GM12864 (cell line): Measurements from ENCODE around the gene ERBB4.

Experiments used
- DNase-seq: peaks from one replicate; pipeline ENCODE4 v3.0.0-alpha.2; 2011; ENCODE audit warnings: low read depth
- H3K4me3 ChIP-seq: 2 replicates; pipeline ENCODE4 v1.5.1; 2011; ENCODE audit warnings: mild to moderate bottlenecking, low read depth, low read length, control low read depth
- TF ChIP-seq, protein P1 (sequence below): IDR thresholded peaks from 2 replicates; pipeline ENCODE4 v1.5.1; 2011; ENCODE audit warnings: low read depth, mild to moderate bottlenecking, moderate library complexity, low read length, control low read depth, inconsistent platforms; ENCODE audit errors: missing control alignments

ERBB4 gene

DNA sequence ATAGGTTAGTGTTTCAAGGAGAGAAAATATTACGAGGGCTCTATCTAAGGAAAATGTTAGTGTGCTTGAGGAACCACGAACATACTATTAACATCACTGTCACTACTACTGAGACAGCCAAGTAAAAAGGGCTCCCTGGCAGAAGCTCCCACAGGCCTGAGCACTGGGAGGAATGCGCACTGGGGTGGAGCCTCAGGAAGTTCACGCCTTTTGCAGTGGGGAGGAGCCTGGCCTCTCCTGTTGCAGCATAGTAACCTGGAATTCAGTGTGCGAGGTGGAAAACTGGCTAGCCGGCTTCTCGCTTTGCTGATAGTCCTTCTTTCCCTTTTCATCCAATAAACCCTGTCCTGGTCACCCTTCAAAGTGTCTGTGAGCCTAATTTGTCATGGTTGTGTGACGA, 250.3 kb downstream of the ERBB4 start:
- H3K4me3 ChIP-seq: no peak overlapping the region
- TF ChIP-seq, protein P1, sequence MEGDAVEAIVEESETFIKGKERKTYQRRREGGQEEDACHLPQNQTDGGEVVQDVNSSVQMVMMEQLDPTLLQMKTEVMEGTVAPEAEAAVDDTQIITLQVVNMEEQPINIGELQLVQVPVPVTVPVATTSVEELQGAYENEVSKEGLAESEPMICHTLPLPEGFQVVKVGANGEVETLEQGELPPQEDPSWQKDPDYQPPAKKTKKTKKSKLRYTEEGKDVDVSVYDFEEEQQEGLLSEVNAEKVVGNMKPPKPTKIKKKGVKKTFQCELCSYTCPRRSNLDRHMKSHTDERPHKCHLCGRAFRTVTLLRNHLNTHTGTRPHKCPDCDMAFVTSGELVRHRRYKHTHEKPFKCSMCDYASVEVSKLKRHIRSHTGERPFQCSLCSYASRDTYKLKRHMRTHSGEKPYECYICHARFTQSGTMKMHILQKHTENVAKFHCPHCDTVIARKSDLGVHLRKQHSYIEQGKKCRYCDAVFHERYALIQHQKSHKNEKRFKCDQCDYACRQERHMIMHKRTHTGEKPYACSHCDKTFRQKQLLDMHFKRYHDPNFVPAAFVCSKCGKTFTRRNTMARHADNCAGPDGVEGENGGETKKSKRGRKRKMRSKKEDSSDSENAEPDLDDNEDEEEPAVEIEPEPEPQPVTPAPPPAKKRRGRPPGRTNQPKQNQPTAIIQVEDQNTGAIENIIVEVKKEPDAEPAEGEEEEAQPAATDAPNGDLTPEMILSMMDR: no peak
- DNase-seq: no peak

DNA sequence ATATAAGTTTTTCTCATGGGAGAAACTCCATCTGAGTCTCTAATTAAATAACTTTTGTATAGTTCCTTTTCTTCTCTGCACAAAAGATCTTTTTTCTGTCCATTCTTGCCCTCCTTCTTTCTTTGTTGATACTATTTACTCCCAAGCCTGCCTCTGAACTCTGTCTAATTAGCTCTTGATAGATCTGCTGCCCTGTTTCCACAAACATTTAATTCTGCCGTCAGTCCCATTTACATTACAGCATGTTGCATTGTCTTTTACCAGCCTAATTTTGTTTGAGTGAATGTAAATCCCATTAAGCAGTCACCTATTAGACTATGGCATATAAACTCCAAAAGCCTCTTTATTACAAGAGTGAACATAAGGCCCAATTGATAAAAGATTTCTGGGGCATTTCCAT, 254.4 kb downstream of the ERBB4 start:
- TF ChIP-seq, protein P1: no peak
- no peak for DNase-seq
- no peak overlapping the region for H3K4me3 ChIP-seq

DNA sequence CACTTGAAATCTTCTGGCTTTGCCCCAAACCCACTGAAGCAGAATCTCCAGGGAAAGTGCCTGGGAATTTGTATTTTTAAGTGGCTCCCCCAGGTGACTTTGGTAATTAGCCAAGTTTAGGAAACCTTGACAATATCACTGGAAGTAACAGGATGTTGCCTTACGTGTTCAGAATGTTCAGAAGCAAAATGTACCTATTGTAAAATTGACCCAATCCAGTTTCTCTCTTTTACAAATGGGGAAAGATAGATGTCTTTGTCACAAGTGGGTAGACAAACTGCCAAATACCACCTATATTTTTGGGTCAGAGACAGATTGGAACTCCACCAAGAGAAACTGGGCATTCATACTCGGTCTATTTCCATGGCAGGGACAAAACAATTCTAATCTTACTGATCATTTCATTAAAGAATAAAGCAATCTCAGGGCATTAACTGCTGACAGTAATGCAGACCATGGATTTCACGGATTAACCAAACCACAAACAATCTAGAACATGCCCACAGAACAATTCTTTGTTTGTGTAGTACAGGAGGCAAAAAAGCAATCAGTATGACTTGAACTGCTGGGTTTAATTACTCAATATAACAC, 255.8 kb downstream of the ERBB4 start:
- H3K4me3 ChIP-seq: no peak overlapping the region
- no peak for DNase-seq
- TF ChIP-seq, protein P1: no peak

DNA sequence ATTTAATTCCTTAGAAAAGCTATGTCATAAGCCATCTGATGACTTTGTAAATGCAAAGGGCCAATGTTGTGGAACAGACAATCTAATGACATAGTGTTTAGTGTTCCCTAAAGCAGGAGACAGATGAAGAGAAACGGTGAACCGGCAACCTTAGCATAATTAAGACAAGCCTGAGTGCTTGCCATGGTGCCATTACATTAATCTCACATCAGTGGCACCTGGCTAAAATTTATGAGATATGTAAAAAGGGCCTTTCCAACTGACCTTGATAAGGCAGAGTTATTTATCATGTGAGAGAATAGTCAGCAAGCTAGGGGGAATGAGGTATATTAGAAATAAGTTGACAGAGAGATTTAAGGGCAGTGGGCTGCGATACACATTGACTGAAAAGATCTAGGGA, 261.8 kb downstream of the ERBB4 start:
- no peak for DNase-seq
- TF ChIP-seq, protein P1: no peak
- no peak overlapping the region for H3K4me3 ChIP-seq

DNA sequence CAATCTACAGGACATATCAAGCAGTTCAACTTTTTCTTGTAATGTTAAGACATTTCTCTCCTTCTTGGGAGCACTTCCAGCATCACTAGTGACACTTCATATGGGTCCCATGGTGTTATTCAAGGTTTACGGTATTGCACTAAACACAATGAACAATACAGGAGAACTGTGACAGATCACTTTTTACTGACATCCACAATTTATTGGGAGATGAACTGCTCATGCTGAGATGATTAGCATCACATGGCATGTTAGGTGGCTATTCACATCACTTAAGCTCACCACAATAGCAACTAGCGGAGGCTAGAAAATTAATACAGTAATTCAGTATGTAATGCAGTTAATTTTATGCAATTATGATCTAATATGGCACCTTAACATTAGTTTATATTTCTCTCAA, 264.4 kb downstream of the ERBB4 start:
- H3K4me3 ChIP-seq: no peak overlapping the region
- no peak for DNase-seq
- TF ChIP-seq, protein P1: no peak

DNA sequence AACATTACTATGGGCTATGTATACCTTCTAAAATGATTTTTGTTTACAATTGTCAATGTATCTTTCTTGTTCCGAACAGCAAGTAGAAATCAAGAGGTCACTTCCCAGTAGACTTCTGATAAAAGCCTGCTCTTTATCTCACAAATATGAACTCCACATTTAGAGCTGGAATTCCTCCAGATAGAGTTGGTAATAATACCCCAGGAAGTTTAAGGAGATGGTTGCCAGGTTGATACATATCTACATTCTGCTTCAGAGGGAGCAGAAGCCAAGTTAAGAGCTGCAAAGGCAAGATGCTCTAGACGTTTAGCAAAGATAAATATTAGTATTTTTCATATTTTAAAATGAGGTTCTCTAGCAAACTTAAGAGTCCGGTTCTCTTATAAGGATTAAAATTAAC, 267.0 kb downstream of the ERBB4 start:
- no peak overlapping the region for H3K4me3 ChIP-seq
- TF ChIP-seq, protein P1: no peak

DNA sequence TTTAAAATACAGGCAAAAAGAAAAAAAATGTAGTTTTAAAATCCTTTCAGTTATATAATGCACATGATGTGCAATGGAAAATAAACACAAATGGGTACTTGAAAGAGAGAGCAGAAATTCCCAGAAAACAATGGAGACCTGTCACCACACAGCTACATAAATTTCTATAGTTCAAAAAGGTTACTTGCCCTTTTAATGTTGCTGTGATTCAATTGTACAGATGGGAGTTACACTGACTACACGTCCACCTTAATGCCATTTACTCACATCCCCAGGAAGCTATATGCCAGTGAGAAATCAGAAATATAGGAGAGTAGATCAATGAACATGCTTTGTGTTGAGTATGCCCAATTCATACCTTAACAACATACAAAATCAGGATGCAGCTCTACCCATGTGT, 269.6 kb downstream of the ERBB4 start:
- TF ChIP-seq, protein P1: no peak
- no peak for DNase-seq
- H3K4me3 ChIP-seq: no peak overlapping the region

More for the DNA sequence above, 267.0 kb downstream of the ERBB4 start:
- no peak for DNase-seq
